ENCODE data around the gene CCDC167.

The CCDC167 gene

GRCh38 chr6:37523412-37523811 lies 23.7 kb upstream of the CCDC167 start:
- TF ChIP-seq CTCF (conservative IDR thresholded peaks at IDR 0.05; ENCODE audit: low read depth, low read length): no peak
- H3K4me3 ChIP-seq (ENCODE audit: low read length): no peak overlapping the region
- DNase-seq (ENCODE audit: low read depth): no peak

- TF ChIP-seq CTCF (conservative IDR thresholded peaks at IDR 0.05; ENCODE audit: low read depth, low read length): no peak
- H3K4me3 ChIP-seq (ENCODE audit: low read length): no peak overlapping the region
- DNase-seq (ENCODE audit: low read depth): no peak
These were observed 23.1 kb upstream of the CCDC167 start for GRCh38 chr6:37522836-37523235.

- DNase-seq (ENCODE audit: low read depth): no peak
- H3K4me3 ChIP-seq (ENCODE audit: low read length): no peak overlapping the region
- TF ChIP-seq CTCF (conservative IDR thresholded peaks at IDR 0.05; ENCODE audit: low read depth, low read length): no peak
These were observed 22.0 kb upstream of the CCDC167 start for GRCh38 chr6:37521674-37522073.

GRCh38 chr6:37520926-37521325 lies 21.2 kb upstream of the CCDC167 start:
- no peak for TF ChIP-seq CTCF (conservative IDR thresholded peaks at IDR 0.05; ENCODE audit: low read depth, low read length)
- H3K4me3 ChIP-seq (ENCODE audit: low read length): no peak overlapping the region
- no peak for DNase-seq (ENCODE audit: low read depth)

- no peak for DNase-seq (ENCODE audit: low read depth)
- TF ChIP-seq CTCF (conservative IDR thresholded peaks at IDR 0.05; ENCODE audit: low read depth, low read length): no peak
- no peak overlapping the region for H3K4me3 ChIP-seq (ENCODE audit: low read length)
These were observed 19.8 kb upstream of the CCDC167 start for GRCh38 chr6:37519461-37519860.

GRCh38 chr6:37518116-37518515 lies 18.4 kb upstream of the CCDC167 start:
- no peak for DNase-seq (ENCODE audit: low read depth)
- TF ChIP-seq CTCF (conservative IDR thresholded peaks at IDR 0.05; ENCODE audit: low read depth, low read length): no peak
- no peak overlapping the region for H3K4me3 ChIP-seq (ENCODE audit: low read length)

GRCh38 chr6:37517411-37517812 lies 17.7 kb upstream of the CCDC167 start:
- no peak for DNase-seq (ENCODE audit: low read depth)
- no peak overlapping the region for H3K4me3 ChIP-seq (ENCODE audit: low read length)
- no peak for TF ChIP-seq CTCF (conservative IDR thresholded peaks at IDR 0.05; ENCODE audit: low read depth, low read length)
